Measurements from ENCODE around the gene ZMYM5. TPM values are rescaled to one million over a fixed set of nuclear protein-coding genes. Genes with fewer than 3 reads are reported as not detected.
"Not testable (repeated sequence)": the region's sequence is repeated elsewhere in the genome, so short reads cannot be mapped to it uniquely, and the experiment has no call there.

ZMYM5 gene
- total RNA-seq, 2 experiments from 2014 or later = 10.0 to 11.1 TPM

- ChIA-PET CTCF (interaction anchor here (1.9 kb wide), 1 partner anchor 82 kb away, joined by 5 read pairs; the partner anchor contains the start of gene ZMYM5), POLR2A (interaction anchor here (0.6 to 3.4 kb wide), 5 partner anchors 9 to 176 kb away, joined by 3 to 21 read pairs (median 3); partner anchors contain the start of genes ZMYM2 and ZMYM5)
- H3K27me3 Mint-ChIP-seq = peaks cover 1% of the 10 kb centered on the region
- peaks cover 6% of the 10 kb centered on the region for H3K4me1 Mint-ChIP-seq (ENCODE audit: low read depth)
- peaks cover 4% of the 10 kb centered on the region for H3K9me3 Mint-ChIP-seq
- peaks cover 19% of the 10 kb centered on the region for H3K36me3 Mint-ChIP-seq
- intact Hi-C loops (cut with micrococcal nuclease) = loop anchor here (1.0 to 5.0 kb wide), 3 partner anchors 81 to 195 kb away; partner anchors contain the start of gene ZMYM5
- H3K4me3 Mint-ChIP-seq = peak overlapping the region; percentile 98
- peak; percentile 72 for DNase-seq
- peak overlapping the region; percentile 99 for H3K27ac Mint-ChIP-seq
Observed at GRCh38 chr13:19782049-19782726, 81.3 kb downstream of the ZMYM5 start.

GRCh38 chr13:19781526-19781925, 81.9 kb downstream of the ZMYM5 start:
- CTCF ChIA-PET = interaction anchor here (1.9 kb wide), 1 partner anchor 82 kb away, joined by 5 read pairs; the partner anchor contains the start of gene ZMYM5

GRCh38 chr13:19780753-19781418, 82.6 kb downstream of the ZMYM5 start:
- H3K27me3 Mint-ChIP-seq, H3K9me3 Mint-ChIP-seq: not testable (repeated sequence)
- peak overlapping the region; percentile 98 for H3K4me3 Mint-ChIP-seq
- DNase-seq = peak; percentile 48
- H3K4me1 Mint-ChIP-seq (ENCODE audit: low read depth) = peaks cover 12% of the 10 kb centered on the region
- peak overlapping the region; percentile 49 for H3K27ac Mint-ChIP-seq
- POLR2A ChIA-PET = interaction anchor here (2.1 to 3.4 kb wide), 2 partner anchors 9 to 82 kb away, joined by 7 to 21 read pairs; partner anchors contain the start of gene ZMYM5
- intact Hi-C loops (cut with micrococcal nuclease) = loop anchor here (5.0 kb wide), 1 partner anchor 194 kb away; no protein-coding TSS in a partner anchor
- CTCF ChIA-PET = interaction anchor here (1.9 kb wide), 1 partner anchor 83 kb away, joined by 5 read pairs; the partner anchor contains the start of gene ZMYM5
- H3K36me3 Mint-ChIP-seq = peaks cover 19% of the 10 kb centered on the region

More at GRCh38 chr13:19781526-19781925, 81.9 kb downstream of the ZMYM5 start:
- POLR2A ChIA-PET = interaction anchor here (1.0 to 3.4 kb wide), 3 partner anchors 9 to 149 kb away, joined by 3 to 21 read pairs (median 7); partner anchors contain the start of gene ZMYM5
- Mint-ChIP-seq H3K4me1 (ENCODE audit: low read depth) (peaks cover 6% of the 10 kb centered on the region), H3K27ac (peak overlapping the region; percentile 73), H3K27me3 (peaks cover 1% of the 10 kb centered on the region), H3K36me3 (peaks cover 19% of the 10 kb centered on the region), H3K4me3 (peak overlapping the region; percentile 98), H3K9me3 (peaks cover 4% of the 10 kb centered on the region)
- DNase-seq = no peak
- intact Hi-C loops (cut with micrococcal nuclease) = loop anchor here (5.0 kb wide), 1 partner anchor 194 kb away; no protein-coding TSS in a partner anchor

Other genes with a start within 250 kb of the ZMYM5 start
- 10 to 100 TPM; 32.6 to 37.6 TPM for gene MPHOSPH8, start 230.0 kb downstream of the ZMYM5 start, total RNA-seq
- 10 to 100 TPM; 55.9 to 56.6 TPM for gene PSPC1, start 80.7 kb downstream of the ZMYM5 start, total RNA-seq
- gene ZMYM2, start 95.1 kb upstream of the ZMYM5 start, total RNA-seq = 10 to 100 TPM; 47.7 to 55.8 TPM

Measured in activated CD4-positive, alpha-beta memory T cell treated with anti-CD3 and anti-CD28 coated beads for 36 hours (primary cell).